ENCODE data around the gene CELA3A. TPM values are rescaled to one million over a fixed set of nuclear protein-coding genes. Genes with fewer than 3 reads are reported as not detected.
A peak's percentile ranks its signal among the peaks of the same experiment; 100 is the strongest.

Gene CELA3A
- total RNA-seq, 6 donors from 2014 or later: 7.5 to 17.0 TPM; not detected in 4

DNA sequence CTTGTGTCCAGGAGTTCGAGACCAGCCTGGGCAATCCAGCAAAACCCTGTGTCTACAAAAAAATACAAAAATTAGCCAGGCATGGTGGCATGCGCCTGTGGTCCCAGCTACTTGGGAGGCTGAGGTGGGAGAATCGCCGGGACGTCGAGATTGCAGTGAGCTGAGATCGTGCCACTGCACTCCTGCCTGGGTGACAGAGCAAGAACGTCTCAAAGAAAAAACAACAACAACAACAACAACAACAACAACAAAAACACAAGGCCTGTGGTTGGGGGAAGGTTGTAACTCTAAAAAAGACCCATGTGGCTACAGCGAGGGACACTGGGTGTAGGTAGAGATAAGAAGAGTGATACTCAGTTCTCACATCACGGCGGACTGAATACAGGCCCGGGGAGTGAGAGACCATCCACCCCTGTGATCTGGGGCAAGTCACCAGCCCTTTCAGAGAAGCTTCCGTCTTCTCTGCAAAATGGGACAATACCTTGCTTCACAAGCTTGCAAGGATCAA is 50.2 kb downstream of the CELA3A start:
- no peaks in the 10 kb centered on the region for H3K9me3 ChIP-seq
- TF ChIP-seq, protein P1, sequence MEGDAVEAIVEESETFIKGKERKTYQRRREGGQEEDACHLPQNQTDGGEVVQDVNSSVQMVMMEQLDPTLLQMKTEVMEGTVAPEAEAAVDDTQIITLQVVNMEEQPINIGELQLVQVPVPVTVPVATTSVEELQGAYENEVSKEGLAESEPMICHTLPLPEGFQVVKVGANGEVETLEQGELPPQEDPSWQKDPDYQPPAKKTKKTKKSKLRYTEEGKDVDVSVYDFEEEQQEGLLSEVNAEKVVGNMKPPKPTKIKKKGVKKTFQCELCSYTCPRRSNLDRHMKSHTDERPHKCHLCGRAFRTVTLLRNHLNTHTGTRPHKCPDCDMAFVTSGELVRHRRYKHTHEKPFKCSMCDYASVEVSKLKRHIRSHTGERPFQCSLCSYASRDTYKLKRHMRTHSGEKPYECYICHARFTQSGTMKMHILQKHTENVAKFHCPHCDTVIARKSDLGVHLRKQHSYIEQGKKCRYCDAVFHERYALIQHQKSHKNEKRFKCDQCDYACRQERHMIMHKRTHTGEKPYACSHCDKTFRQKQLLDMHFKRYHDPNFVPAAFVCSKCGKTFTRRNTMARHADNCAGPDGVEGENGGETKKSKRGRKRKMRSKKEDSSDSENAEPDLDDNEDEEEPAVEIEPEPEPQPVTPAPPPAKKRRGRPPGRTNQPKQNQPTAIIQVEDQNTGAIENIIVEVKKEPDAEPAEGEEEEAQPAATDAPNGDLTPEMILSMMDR (IDR thresholded peaks at IDR 0.05): no peak
- TF ChIP-seq POLR2AphosphoS5 (IDR thresholded peaks at IDR 0.05): no peak
- TF ChIP-seq EP300 (IDR thresholded peaks at IDR 0.05): no peak
- TF ChIP-seq POLR2A (IDR thresholded peaks at IDR 0.05): no peak
- H3K36me3 ChIP-seq: no peaks in the 10 kb centered on the region
- DNase-seq (no peak), ATAC-seq (ENCODE audit: low FRiP score in 2 of 2) (no peak)
- H3K27me3 ChIP-seq: no peaks in the 10 kb centered on the region
- peak overlapping the region in 2 of 4 donors; percentile 99 to 100 for H3K27ac ChIP-seq
- peaks cover 24 to 34% (median 27%) of the 10 kb centered on the region in 4 donors for H3K4me1 ChIP-seq
- H3K4me3 ChIP-seq: no peak overlapping the region
- 85 to 89% methylated on average over 13 of the region's 13 CpGs for WGBS, 2 donors

DNA sequence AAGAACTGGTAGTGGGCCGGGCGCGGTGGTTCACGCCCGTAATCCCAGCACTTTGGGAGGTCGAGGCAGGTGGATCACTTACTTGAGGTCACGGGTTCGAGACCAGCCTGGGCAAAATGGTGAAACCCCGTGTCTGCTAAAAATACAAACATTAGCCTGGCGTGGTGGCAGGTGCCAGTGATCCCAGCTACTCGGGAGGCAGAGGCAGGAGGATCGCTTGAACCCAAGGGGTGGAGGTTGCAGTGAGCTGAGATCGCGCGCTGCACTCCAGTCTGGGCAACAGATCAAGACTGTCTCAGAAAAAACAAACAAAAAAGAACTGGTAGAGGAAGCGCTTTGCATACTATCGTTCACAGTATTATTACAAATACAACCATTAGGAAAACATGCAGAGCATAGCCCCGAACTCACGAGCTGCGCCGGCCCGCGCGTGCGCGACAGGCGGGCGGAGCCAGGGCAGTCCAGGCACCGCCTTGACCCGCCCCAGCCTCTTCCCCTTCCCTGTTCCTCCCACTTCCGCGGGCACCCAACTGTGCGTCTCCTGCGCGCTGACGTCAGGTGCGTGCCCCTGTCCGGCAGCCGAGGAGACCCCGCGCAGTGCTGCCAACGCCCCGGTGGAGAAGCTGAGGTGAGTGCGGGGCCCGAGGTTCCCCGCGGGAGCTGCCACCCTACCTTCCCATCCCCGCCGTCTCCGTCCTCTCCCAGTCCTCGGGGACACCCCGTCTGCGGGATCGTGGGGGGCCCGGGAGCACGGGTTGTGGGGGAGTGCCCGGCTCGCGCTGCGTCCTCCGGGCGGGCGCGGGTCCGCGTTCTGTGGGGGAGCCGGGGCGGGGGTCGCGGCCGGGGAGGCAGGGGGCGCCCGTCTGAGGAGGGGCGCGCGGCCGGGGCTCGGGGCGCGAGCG is 50.9 kb downstream of the CELA3A start, which contains the start of gene CDC42:
Gene CDC42 (plus strand): TSS at position 595 of the 902 bp plus-strand sequence. CDS start 25,770 bp downstream, outside the sequence.
- peak within 1 kb of the TSS; percentile 73 to 91 (median 86) for H3K4me3 ChIP-seq
- H3K4me1 ChIP-seq: peaks cover 31 to 41% (median 34%) of the 10 kb centered on the region in 4 donors
- TF ChIP-seq POLR2AphosphoS5 (IDR thresholded peaks at IDR 0.05) (peak; percentile 99), EP300 (IDR thresholded peaks at IDR 0.05) (peak in 1 of 4 donors; percentile 65), POLR2A (IDR thresholded peaks at IDR 0.05) (peak; percentile 80 to 99 (median 96))
- TF ChIP-seq, protein P1 (IDR thresholded peaks at IDR 0.05): peak in 1 of 6 experiments; percentile 26
- peaks cover 0 to under 1% (median 0%) of the 10 kb centered on the region in 4 donors for H3K36me3 ChIP-seq
- WGBS, 2 donors: 26 to 47% methylated on average over 25 to 49 of the region's 81 CpGs
- H3K27me3 ChIP-seq: no peaks in the 10 kb centered on the region
- H3K27ac ChIP-seq: peak within 1 kb of the TSS; percentile 99 to 100 (median 100)
- no peaks in the 10 kb centered on the region for H3K9me3 ChIP-seq
- ATAC-seq (ENCODE audit: low FRiP score in 2 of 2) (peak; percentile 99 to 100), DNase-seq (peak; percentile 99)

DNA sequence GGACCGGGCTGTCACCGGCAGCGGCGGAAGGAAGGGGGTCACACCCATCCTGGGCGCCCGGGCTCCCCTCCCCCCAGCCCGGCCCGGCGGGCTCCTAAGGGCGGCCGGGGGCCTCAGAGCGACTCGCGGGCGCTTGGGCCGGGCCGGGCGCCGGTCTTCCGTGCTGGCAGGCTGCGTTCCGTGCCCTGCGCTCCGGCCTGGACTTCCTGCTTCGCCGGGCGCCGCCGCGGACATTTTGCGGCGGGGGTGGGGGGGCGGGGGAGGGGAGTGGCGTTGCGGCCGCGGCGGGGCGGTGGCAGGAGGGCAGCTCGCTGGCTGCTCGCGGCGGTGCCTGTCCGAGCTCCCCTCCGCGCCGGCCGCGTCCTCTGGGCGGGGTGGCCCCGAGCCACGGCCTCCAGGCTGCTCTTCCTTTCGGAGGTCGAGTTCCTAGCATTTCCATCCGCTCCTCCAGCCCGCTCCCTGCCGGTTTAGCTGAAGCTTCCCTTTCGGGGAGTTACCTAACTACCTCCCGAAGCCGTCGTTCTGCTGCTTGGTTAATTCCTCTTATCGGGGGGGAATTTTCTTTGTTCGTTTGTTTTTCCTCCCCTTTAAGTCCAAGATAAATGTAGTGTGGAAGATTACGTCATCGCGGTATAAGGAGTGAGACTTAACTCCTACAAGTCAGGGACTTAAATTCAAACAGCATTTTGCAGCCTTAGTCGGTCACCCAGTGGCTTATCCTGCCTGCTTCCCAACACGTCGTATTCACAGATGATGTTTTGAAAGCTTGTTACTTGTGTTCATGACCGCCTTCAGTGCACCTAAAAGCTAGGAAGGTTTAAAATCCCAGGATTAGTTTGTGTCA is 51.8 kb downstream of the CELA3A start:
- 0 to 1% methylated on average over 18 of the region's 70 CpGs for WGBS, 2 donors
- Histone ChIP-seq H3K9me3 (no peaks in the 10 kb centered on the region), H3K27ac (peak overlapping the region; percentile 99 to 100 (median 100)), H3K4me3 (peak overlapping the region; percentile 73 to 91 (median 86)), H3K27me3 (no peaks in the 10 kb centered on the region), H3K36me3 (peaks cover 0 to 10% (median 0%) of the 10 kb centered on the region in 4 donors), H3K4me1 (peaks cover 40 to 49% (median 42%) of the 10 kb centered on the region in 4 donors)
- ATAC-seq (ENCODE audit: low FRiP score in 2 of 2): peak; percentile 72 to 82
- no peak for TF ChIP-seq EP300 (IDR thresholded peaks at IDR 0.05)
- TF ChIP-seq, protein P1 (IDR thresholded peaks at IDR 0.05): no peak
- peak in 1 of 4 donors; percentile 52 for TF ChIP-seq POLR2A (IDR thresholded peaks at IDR 0.05)
- TF ChIP-seq POLR2AphosphoS5 (IDR thresholded peaks at IDR 0.05): peak in 1 of 2 donors; percentile 44
- DNase-seq: peak; percentile 60 to 94

DNA sequence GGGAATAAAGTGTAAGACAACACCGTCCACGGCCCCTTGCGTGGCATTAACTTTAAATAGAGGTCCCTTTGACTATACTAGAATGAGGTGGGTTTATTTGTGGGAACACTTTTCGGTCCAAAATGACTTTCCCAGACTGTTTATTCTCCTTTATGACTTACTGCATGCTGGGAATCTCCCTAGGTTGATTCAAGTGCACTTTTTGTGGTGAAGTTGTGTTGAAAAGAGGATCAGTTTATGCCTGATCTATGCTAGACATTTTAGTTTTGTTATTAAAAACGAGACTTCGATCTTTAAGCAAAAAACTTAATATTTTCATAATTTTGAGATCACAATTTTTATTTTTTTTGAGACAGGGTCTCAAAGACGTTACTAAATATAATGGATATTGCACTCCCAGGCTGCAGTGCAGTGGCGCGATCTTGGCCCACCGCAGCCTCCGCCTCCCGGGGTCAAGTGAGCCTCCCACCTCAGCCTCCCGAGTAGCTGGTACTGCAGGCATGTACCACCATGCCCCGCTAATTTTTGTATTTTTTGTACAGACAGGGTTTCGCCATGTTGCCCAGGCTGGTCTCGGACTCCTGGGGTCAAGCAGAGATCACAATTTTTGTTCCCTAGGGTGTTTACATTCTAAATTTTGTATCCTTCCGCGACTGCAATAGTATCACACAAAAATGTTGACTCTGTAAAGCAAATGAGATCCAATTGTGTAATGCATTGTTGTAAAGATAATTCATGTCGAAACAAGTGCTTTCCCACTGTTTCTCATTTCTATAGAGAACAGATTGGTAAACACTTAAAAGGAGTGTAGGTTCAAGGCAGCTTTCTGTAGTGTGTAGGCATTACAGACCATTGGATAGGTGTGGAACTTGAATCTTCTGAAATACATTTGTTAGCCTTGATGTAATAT is 52.7 kb downstream of the CELA3A start:
- DNase-seq (peak in 1 of 2 donors; percentile 75), ATAC-seq (ENCODE audit: low FRiP score in 2 of 2) (no peak)
- TF ChIP-seq EP300 (IDR thresholded peaks at IDR 0.05) (no peak), POLR2A (IDR thresholded peaks at IDR 0.05) (no peak), POLR2AphosphoS5 (IDR thresholded peaks at IDR 0.05) (no peak)
- peak overlapping the region; percentile 73 to 91 (median 86) for H3K4me3 ChIP-seq
- no peaks in the 10 kb centered on the region for H3K9me3 ChIP-seq
- 41 to 42% methylated on average over 19 of the region's 19 CpGs for WGBS, 2 donors
- H3K27me3 ChIP-seq: no peaks in the 10 kb centered on the region
- peaks cover 0 to 17% (median 0%) of the 10 kb centered on the region in 4 donors for H3K36me3 ChIP-seq
- peak overlapping the region; percentile 99 to 100 (median 100) for H3K27ac ChIP-seq
- H3K4me1 ChIP-seq: peaks cover 49 to 53% (median 51%) of the 10 kb centered on the region in 4 donors

All from upper lobe of left lung (tissue), 6 donors.